DND-41 (cell line): ENCODE results near the gene MAB21L2.
"Not testable (repeated sequence)": the region's sequence is repeated elsewhere in the genome, so short reads cannot be mapped to it uniquely, and the experiment has no call there.

ENCODE experiments used
- ATAC-seq: fragments of 200-7000 bp; cut with Tn5 transposase; 3 replicates; pipeline ENCODE4 v1.9.1; 2021; ENCODE audit warnings: low read depth; ENCODE audit not compliant: insufficient read depth
- DNase-seq: peaks from one replicate; pipeline ENCODE4 v3.0.0-alpha.2; 2020
- H2AFZ ChIP-seq: 2 replicates; pipeline ENCODE4 v1.6.0; 2012; ENCODE audit warnings: low read depth, low read length
- H3K27ac ChIP-seq: 2 replicates; pipeline ENCODE4 v1.5.1; 2012; ENCODE audit warnings: low read length, inconsistent platforms
- H3K27me3 ChIP-seq: fragments of 200-600 bp; sonication (generic); 2 replicates; pipeline ENCODE4 v1.6.0; 2012; ENCODE audit warnings: low read length, mild to moderate bottlenecking, inconsistent platforms; ENCODE audit not compliant: insufficient read depth, poor library complexity
- H3K36me3 ChIP-seq: 2 replicates; pipeline ENCODE4 v1.5.1; 2012; ENCODE audit warnings: low read length, inconsistent platforms; ENCODE audit not compliant: insufficient read depth
- H3K4me1 ChIP-seq: 2 replicates; pipeline ENCODE4 v1.5.1; 2012; ENCODE audit warnings: mild to moderate bottlenecking, low read length; ENCODE audit not compliant: insufficient read depth
- H3K4me2 ChIP-seq: 2 replicates; pipeline ENCODE4 v1.6.0; 2012; ENCODE audit warnings: mild to moderate bottlenecking, moderate library complexity, low read length, inconsistent platforms; ENCODE audit not compliant: insufficient read depth
- H3K4me3 ChIP-seq, 2 experiments: fragments of 200-600 bp in 1 of 2; shearing (Covaris generic) in 1 of 2; 2 replicates each; pipeline ENCODE4 v1.5.1; 2012 to 2016; ENCODE audit warnings: inconsistent platforms in 2 of 2, low read length in 2 of 2, mild to moderate bottlenecking in 2 of 2, low read depth in 1 of 2, moderate library complexity in 1 of 2
- H3K79me2 ChIP-seq: 2 replicates; pipeline ENCODE4 v1.6.0; 2012; ENCODE audit warnings: low read length, inconsistent platforms; ENCODE audit not compliant: insufficient read depth
- H3K9ac ChIP-seq: 2 replicates; pipeline ENCODE4 v1.6.0; 2012; ENCODE audit warnings: low read depth, mild to moderate bottlenecking, inconsistent platforms, low read length, moderate library complexity
- H3K9me3 ChIP-seq: 2 replicates; pipeline ENCODE4 v1.5.1; 2012; ENCODE audit warnings: low read length, moderate library complexity, mild to moderate bottlenecking, inconsistent platforms; ENCODE audit not compliant: insufficient read depth, severe bottlenecking
- H4K20me1 ChIP-seq: 2 replicates; pipeline ENCODE4 v1.6.0; 2012; ENCODE audit warnings: low read length; ENCODE audit not compliant: insufficient read depth
- EZH2 ChIP-seq: IDR thresholded peaks from 3 replicates; pipeline ENCODE4 v1.6.1; 2012; ENCODE audit warnings: borderline replicate concordance, low read depth, mild to moderate bottlenecking, moderate library complexity, low read length, inconsistent platforms; ENCODE audit not compliant: severe bottlenecking
- TF ChIP-seq, protein P1 (sequence below): IDR thresholded peaks from 2 replicates; pipeline ENCODE4 v1.5.1; 2012; ENCODE audit warnings: borderline replicate concordance, low read length, moderate library complexity, mild to moderate bottlenecking; ENCODE audit not compliant: poor library complexity, severe bottlenecking; ENCODE audit errors: extremely low read depth

Gene MAB21L2

DNA sequence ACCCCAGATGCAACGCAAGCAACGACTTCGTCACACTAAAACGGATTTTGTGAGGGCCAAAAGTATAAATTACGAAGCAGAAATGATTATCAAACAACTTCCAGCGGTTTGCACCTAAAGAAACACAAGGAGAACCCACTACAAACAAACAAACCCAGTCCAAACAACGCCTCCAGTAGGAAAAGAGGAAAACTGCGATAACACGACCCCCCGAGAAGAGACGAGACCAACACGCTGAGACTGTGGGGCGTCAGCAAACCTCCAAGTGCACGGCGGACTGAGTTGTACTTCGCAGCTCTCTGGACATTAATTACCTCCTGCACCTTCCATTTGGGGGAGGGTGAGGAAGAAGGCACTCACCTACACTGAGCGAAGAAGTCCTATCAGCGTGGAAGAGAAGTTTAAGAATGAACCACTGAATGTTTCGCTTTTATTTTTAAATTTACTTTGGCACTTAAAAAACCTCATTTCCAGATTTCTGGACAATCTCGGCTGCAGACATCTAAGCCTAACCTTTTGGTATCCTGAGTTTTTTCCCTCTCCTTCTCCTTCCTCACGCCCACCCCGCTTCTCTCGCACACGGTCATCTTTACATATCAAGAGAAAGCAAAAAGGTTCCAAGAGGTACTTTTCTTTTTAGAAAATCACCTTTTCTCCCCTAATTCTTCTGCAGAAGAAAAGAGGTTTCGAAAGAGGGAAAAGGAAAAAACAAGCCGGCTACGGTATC is at the start of gene MAB21L2:
MAB21L2 (plus strand) TSS at position 6 of the 727 bp plus-strand sequence. CDS start 879 bp downstream, outside the sequence.
- Histone ChIP-seq H3K36me3 (peaks cover 14% of the 10 kb centered on the region), H2AFZ (no peak within 1 kb of the TSS), H3K27ac (no peak within 1 kb of the TSS), H3K9me3 (peaks cover 10% of the 10 kb centered on the region), H3K27me3 (no peaks in the 10 kb centered on the region), H3K9ac (no peak within 1 kb of the TSS), H4K20me1 (no peaks in the 10 kb centered on the region), H3K4me1 (no peaks in the 10 kb centered on the region), H3K79me2 (no peaks in the 10 kb centered on the region), H3K4me2 (no peak within 1 kb of the TSS), H3K4me3 (no peak within 1 kb of the TSS)
- ATAC-seq, result no peak
- DNase-seq, result no peak
- TF ChIP-seq EZH2, result no peak
- TF ChIP-seq, protein P1, sequence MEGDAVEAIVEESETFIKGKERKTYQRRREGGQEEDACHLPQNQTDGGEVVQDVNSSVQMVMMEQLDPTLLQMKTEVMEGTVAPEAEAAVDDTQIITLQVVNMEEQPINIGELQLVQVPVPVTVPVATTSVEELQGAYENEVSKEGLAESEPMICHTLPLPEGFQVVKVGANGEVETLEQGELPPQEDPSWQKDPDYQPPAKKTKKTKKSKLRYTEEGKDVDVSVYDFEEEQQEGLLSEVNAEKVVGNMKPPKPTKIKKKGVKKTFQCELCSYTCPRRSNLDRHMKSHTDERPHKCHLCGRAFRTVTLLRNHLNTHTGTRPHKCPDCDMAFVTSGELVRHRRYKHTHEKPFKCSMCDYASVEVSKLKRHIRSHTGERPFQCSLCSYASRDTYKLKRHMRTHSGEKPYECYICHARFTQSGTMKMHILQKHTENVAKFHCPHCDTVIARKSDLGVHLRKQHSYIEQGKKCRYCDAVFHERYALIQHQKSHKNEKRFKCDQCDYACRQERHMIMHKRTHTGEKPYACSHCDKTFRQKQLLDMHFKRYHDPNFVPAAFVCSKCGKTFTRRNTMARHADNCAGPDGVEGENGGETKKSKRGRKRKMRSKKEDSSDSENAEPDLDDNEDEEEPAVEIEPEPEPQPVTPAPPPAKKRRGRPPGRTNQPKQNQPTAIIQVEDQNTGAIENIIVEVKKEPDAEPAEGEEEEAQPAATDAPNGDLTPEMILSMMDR, result no peak

DNA sequence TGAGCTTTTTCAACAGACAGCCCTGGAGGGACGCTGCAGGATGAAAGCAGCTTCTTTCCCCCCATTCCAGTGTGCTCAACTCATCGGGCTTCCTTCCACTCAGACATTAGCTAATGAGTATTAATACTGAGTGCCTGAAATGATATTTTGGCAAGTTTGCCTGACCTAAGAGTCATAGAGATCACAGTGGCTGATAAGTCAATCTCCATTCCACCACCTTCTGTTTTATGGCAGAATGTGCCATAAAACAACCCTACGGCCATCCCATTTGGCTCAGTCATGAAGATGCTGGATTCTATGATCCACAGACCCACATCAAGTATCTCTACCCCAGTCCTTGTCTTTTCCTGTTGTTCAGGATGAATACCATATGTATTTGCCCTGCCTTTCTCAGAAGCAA is 48.3 kb upstream of the MAB21L2 start:
- Histone ChIP-seq H3K9ac (no peak overlapping the region), H3K4me2 (no peak overlapping the region), H3K4me1 (no peaks in the 10 kb centered on the region), H2AFZ (no peak overlapping the region), H3K79me2 (no peaks in the 10 kb centered on the region), H3K27me3 (no peaks in the 10 kb centered on the region), H4K20me1 (no peaks in the 10 kb centered on the region), H3K4me3 (no peak overlapping the region), H3K9me3 (no peaks in the 10 kb centered on the region), H3K36me3 (no peaks in the 10 kb centered on the region), H3K27ac (no peak overlapping the region)
- ATAC-seq (no peak), DNase-seq (no peak)
- TF ChIP-seq, protein P1, result no peak
- TF ChIP-seq EZH2, result no peak

DNA sequence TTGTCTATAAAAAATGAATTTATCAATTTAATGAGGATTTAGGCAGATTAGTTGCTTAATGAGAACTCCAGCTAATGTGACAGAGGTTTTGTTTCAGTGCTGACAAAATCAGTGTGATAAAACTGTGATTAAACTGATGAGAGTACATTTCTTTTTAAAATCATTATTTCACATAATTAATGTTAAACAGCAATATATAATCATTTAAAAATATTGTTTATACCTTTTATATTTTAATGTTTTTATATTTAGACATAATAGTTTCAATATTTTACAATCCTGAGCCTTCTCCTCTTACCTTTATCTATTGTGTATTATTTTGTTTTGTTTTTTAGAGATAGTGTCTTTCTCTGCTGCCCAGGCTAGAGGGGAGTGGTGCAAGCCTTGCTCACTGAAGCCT is 47.1 kb upstream of the MAB21L2 start:
- ATAC-seq (no peak), DNase-seq (no peak)
- TF ChIP-seq, protein P1, result no peak
- TF ChIP-seq EZH2, result no peak
- H4K20me1 ChIP-seq, result no peaks in the 10 kb centered on the region
- no peaks in the 10 kb centered on the region for H3K9me3 ChIP-seq
- no peaks in the 10 kb centered on the region for H3K79me2 ChIP-seq
- no peaks in the 10 kb centered on the region for H3K36me3 ChIP-seq
- no peaks in the 10 kb centered on the region for H3K27me3 ChIP-seq
- no peaks in the 10 kb centered on the region for H3K4me1 ChIP-seq
- no peak overlapping the region for H2AFZ ChIP-seq
- H3K9ac ChIP-seq, result no peak overlapping the region
- no peak overlapping the region for H3K4me2 ChIP-seq
- H3K4me3 ChIP-seq, result no peak overlapping the region
- H3K27ac ChIP-seq, result no peak overlapping the region

DNA sequence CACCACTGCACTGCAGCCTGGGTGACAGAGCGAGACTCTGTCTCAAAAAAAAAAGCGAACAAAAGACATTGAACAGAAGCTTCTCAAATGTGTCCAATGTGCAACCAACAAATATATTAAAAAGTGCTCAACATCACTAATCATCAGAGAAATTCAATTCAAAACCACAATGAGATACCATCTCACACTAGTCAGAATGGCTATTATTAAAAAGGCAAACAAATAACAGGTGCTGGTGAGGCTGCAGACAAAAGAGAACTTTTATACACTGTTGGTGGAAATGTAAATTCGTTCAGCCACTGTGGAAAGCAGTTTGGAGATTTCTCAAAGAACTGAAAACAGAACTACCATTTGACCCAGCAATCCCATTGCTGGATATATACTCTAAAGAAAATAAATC is 44.0 kb upstream of the MAB21L2 start:
- not testable (repeated sequence) for H3K4me2 ChIP-seq, H3K27me3 ChIP-seq, H3K9me3 ChIP-seq, ATAC-seq, H3K4me1 ChIP-seq, H3K9ac ChIP-seq, H3K36me3 ChIP-seq, H3K79me2 ChIP-seq, H3K4me3 ChIP-seq, DNase-seq, H4K20me1 ChIP-seq, H2AFZ ChIP-seq, H3K27ac ChIP-seq
